Measurements from ENCODE around the gene CENPH.
"Not testable (repeated sequence)": the region's sequence is repeated elsewhere in the genome, so short reads cannot be mapped to it uniquely, and the experiment has no call there.

Gene CENPH

DNA sequence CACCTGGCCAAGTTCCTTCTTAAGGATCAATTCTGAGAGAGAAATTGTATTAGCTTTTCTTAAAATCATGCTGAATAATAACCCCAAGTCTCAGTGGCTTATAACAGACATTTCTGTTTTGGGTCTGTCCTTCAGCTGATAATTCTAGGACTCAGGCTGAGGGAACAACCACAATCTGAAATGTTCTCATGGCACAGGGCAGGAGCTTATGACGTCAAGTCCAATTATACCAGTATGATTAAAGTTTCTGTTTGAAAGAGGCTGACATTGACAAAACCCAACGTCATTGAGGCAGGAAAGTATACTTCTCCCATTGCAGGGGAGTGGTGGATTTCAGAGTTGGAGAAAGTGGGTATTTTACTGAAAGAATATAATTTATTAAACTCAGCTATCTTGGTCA is 21.8 kb downstream of the CENPH start:
- DNase-seq = no peak

DNA sequence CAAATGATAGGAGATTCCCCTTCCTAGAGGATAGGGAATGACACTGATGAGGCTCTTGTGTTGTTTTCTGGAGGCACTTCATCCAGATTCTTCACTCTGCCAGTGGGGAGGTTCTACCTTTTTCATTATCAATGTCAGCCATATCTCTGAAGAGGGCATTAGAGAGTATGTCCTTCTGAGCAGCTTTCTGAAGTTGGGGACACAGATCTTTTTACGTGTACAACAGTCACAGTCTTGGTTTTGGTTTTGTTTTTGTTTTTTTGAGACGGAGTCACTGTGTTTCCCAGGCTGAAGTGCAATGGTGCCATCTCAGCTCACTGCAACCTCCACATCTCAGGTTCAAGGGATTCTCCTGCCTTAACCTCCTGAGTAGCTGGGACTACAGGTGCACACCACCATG is 22.6 kb downstream of the CENPH start:
- DNase-seq = no peak

DNA sequence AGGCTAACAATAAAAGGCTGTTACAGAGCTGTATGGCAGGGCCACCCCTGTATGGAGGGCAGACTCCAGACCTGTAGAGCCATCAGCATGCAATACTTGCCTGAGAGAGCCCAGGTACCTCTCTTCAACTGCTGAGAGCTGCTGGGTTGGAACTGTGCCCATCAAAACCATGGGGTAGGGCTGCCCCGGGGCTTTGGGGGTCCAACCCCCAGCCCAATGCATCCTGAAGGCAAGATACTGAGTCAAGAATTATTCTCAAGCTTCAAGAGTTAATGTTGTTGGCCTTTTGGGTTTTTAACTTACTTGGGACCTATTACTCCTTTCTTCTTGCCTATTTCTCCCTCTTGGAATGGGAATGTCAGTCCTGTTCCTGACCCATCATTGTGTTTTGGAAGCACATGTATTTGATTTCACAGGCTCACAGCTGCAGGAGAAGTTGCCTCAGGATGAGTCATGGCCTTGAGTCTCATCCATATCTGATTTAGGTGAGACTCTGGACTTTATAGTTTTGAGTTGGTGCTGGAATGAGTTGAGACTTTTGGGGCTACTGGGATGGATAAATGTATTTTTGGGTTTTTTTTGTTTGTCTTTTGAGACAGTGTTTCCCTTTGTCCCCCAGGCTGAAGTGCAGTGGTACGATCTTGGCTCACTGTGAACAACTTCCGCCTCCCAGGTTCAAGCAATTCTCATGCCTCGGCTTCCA is 24.3 kb downstream of the CENPH start:
- no peak for DNase-seq

DNA sequence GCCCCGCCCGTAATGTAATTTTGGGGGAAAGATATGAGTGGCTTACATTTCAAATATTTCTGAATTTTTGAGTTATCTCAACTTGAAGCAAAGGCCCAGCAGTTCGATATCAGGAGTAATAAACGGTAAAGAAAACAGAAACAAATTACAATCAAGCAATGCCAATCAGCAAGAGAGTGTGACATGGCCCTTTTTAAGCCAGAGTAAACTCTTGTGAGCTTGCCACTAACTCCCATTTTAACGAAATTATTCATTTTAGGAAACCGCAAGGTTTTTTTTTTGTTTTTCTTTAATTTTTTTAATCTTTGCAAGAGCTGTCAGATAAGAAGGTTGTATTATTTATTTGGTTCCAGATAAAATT is 27.7 kb downstream of the CENPH start:
- DNase-seq = no peak

DNA sequence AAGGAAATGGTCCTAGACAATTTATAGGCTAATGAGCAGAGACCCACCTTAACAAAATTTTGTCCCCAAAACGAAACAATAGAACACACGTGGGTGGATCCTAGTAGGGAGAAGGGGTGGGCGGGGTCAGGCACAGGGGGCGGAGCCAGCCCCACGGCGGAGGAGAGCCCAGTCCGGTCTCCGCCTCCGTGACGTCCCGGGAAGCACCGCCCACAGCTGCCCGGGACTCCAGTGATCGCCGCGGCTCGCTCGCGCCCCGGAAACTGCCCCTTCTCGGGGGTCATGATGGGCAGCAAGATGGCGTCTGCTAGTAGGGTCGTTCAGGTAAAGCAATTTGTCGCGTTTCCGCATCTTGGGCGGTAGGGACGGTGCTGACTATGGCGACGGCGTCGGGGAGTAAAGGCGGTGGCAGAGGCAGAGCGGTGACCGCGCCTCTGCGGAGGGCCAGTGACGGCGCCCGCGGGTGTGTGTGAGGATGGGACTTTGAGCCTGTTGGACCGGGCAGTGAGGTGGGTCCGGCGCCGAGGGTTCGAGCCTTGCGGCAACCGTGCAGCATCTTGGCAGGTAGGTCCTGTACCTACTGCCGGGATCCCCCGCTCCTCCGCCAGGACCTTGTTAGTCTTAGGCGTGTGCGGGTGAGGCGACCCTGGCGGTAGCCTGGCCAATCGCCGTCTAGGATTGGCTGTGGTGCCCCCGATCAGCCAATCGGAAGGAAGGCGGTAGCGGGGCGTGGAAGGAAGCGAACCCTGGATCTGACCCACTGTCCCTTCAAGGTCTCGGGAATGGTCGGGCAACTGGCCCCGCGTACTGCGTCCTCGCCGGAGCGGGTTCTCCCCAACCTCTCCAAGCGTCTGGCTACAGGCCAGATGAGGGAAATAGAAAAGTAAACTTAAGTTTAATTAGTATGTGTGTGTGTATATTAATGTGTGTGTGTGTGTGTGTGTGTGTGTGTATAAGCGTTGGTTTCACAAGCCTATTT is 28.5 kb downstream of the CENPH start:
- peak; percentile 97 for DNase-seq

DNA sequence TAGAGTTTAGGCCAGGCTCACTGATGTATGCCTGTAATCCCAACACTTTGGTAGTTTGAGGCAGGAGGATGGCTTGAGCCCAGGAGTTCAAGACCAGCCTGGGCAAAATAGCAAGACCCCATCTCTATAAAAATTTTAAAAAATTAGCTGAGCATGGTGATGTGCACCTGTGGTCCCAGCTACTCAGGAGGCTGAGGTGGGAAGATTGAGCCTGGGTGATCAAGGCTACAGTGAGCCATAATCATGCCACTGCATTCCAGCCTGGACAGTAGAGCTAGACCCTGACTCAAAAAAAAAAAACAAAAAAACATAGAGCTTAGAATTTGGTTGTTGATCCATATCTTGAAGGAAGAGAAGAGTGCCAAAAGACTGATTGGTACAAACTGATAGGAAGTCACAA is 30.6 kb downstream of the CENPH start:
- no peak for DNase-seq

DNA sequence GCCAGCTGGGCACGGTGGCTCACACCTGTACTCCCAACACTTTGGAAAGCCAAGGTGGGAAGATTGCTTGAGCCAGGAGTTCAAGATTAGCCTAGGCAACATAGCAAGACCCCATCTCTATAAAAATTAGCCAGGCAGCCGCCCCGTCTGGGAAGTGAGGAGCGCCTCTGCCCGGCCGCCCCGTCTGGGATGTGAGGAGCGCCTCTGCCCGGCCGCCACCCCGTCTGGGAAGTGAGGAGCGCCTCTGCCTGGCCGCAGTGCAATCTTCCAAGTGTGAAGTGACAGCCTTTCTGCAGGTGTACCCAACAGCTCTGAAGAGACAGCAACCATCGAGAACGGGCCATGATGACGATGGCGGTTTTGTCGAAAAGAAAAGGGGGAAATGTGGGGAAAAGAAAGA is 31.0 kb downstream of the CENPH start:
- not testable (repeated sequence) for DNase-seq

DNA sequence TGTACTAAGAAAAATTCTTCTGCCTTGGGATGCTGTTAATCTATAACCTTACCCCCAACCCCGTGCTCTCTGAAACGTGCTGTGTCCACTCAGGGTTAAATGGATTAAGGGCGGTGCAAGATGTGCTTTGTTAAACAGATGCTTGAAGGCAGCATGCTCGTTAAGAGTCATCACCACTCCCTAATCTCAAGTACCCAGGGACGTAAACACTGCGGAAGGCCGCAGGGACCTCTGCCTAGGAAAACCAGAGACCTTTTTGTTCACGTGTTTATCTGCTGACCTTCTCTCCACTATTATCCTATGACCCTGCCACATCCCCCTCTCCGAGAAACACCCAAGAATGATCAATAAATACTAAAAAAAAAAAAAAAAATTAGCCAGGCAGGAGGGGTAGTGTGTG is 31.4 kb downstream of the CENPH start:
- not testable (repeated sequence) for DNase-seq

DNA sequence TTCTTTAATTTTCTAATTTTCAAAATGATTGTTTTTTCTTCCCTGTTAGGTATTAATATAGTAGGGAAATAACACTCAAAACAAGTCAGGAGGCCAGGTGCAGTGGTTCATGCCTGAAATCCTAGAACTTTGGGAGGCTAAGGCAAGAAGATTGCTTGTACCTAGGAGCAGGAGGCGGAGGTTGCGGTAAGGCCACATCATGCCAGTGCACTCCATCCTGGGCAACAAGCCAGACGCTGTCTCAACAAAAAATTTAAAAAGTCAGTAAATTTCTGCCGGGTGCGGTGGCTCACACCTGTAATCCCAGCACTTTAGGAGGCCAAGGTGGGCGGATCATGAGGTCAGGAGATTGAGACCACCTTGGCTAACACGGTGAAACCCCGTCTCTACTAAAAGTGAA is 35.1 kb downstream of the CENPH start:
- no peak for DNase-seq

DNA sequence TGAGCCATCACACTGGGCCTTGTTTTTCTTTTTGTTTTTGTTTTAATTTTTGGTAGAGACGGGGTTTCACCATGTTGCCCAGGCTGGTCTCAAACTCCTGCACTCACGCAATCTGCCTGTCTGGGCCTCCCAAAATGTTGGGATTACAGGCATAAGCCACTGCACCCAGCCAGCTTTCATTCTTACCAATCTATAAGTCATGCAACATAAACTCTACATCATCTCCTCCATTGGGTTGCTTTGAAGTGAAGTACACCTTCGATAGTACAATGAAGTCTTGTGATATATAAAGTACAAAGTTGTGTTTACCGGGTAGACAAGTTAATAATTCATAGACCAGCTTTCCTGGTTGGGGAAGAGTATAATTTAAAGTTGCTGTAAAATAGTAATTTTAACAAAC is 36.5 kb downstream of the CENPH start:
- no peak for DNase-seq

DNA sequence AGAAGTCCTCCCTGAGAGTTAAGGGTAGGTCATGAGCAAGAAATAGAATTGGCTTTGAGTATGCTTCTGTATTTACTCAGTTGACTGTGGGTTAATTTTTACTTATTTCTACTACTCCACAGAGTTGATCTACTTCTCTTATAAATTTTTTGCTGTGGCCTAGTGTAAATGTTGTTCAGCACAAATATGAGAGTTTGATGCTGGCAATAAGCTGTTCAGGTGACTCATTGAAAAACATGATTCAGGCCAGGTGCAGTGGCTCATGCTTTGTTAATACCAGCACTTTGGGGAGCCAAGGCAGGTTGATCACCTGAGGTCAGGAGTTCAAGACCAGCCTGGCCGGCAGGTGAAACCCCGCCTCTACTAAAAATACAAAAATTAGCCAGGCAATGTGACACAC is 40.8 kb downstream of the CENPH start:
- no peak for DNase-seq

DNA sequence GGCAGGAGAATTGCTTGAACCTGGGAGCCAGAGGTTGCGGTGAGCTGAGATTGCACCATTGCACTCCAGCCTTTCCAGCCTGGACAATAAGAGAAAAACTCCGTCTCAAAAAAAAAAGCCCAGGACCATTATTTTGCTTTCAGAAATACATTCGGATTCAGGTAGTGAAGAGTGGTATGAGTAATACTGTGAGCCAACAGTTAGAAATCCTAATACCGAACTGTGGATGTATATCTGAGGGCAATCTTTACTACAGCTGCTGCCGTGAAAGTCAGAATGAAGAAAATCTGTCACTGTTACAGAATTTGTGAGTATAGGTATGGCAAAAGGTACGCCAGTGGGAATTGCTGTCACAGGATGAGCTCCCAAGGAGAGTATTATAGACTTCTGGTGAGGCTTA is 41.9 kb downstream of the CENPH start:
- DNase-seq = no peak

DNA sequence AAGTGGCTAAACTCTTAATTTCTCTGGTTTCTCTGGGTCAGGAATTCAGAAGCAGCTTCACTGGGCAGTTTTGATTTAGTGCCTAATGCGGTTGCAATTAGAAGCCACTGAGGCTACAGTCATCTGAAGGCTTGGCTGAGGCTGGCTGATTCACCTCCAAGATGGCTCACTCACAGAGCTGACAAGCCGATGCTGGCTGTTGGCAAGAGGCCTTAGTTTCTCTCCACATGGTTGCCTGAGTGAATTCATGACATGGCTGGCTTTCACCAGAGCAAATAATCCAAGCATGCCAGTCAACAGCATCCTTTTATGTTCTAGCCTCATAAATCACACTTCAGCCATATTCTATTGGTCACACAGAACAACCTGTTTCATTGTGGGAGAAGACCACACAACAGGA is 42.5 kb downstream of the CENPH start:
- no peak for DNase-seq

DNA sequence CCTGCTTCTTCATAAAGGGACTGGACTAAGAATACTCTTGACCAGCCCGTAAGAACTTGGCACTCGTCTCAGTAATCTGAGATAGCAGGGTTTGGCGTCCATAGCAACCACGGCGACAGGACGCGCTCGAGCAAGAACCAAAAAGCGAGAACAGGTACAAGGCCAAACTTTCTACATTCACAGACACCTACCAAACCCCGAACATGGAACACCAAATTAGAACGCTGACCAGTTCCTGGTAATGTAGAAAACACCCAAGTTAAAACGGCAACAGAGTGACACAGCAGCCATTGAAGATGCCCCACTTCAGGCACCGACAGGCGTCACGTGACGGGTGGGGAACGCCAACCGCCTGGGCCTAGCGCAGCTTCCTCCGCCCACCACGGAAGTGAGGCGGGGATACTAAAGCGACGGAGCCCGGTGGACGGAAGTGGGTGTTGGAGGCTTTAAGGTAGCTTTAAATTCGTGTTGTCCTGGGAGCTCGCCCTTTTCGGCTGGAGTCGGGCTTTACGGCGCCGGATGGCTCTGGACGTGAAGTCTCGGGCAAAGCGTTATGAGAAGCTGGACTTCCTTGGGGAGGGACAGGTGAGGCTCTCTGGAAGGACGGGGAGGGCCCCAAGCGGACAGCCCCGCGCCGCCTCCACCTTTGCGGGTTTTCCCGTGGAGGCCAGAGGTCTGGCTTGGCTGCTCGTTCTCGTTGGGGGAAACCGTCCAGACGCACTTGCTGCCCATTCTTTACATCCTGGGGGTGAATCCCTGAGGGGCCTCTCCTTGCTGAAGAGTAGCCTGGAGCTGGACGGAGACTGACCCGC is 45.3 kb downstream of the CENPH start, which contains the start of gene CDK7:
TSS of gene CDK7 (plus strand) at position 430 of the 812 bp plus-strand sequence. CDS start at position 520, 90 bp downstream.
- DNase-seq = peak; percentile 97

DNA sequence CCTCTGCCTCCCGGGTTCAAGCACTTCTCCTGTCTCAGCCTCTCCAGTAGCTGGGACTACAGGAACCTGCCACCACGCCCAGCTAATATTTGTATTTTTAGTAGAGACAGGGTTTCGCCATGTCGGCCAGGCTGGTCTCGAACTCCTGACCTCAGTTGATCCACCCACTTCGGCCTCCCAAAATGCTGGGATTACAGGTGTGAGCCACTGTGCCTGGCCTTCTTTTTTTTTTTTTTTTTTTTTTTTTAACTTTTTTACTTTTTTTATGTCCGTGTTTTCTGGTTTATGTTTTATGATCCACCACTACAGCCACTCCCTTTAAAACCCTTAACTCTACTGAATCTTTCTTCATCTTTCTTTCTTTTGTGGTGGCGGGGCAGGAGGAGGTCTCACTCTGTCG is 47.4 kb downstream of the CENPH start:
- not testable (repeated sequence) for DNase-seq

DNA sequence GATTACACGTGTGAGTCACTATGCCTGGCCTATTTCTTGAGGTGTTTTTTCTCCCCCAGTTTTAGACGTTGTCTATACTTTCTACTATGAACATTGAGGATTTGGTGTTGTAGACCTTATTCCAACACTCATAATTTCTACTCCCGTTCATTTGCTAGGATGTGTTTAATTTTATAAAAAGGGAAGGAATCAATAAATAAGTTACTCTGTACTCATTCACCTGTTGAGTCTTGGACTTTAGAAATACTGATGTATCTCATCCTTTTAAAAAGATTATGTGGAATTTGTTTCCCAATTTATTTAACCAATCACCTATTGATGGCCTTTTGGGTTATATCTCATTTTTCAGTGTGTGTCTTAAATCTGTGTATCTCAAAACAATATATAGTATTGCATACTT is 48.5 kb downstream of the CENPH start:
- DNase-seq = no peak

DNA sequence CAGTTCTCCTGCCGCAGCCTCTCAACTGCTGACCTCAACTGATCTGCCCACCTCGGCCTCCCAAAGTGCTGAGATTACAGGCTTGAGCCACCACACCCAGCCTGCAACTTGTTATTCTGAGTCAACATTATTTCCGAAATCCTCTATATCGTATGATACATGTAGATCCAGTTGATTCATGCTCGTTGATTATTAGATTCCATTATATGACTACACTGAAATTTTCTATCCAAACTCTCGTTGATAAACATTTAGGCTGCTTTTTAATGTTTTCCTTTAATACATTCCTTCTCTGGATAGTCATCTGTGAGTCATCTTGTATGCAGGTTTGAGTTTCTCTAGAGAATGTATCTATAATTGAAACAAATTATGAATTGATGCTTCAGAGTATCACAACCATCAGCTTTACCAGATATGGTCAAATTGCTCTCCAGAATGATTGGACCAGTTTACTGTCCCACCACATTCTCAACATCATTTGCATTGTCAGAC is 49.4 kb downstream of the CENPH start:
- no peak for DNase-seq

DNA sequence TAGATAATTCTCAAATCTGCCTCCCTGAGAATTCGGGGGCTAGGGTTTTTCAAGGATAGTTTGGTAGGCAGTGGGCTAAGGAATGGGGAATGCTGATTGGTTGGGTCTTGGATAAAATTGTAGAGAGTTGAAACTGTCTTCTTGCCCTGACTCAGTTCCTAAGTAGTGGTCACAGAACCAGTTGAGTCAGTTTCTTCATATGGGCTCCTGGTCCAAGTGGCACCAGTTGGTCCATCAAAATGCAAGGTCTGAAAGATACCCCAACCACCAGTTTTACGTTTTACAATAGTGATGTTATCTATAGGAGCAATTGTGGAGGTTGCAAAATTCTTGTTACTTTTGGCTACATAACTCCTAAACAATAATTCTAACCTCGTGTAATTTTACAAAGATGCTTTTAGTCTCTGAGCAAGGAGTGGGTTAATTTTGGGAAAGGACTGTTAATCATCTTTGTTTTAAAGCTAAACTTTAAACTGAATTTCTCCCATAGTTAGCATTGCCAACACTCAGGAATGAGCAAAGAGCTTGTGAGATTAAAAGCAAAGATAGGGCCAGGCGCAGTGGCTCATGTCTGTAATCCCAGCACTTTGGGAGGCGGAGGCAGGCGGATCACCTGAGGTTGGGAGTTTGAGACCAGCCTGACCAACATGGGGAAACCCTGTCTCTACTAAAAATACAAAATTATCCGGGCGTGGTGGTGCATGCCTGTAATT is 53.0 kb downstream of the CENPH start:
- peak; percentile 59 for DNase-seq

DNA sequence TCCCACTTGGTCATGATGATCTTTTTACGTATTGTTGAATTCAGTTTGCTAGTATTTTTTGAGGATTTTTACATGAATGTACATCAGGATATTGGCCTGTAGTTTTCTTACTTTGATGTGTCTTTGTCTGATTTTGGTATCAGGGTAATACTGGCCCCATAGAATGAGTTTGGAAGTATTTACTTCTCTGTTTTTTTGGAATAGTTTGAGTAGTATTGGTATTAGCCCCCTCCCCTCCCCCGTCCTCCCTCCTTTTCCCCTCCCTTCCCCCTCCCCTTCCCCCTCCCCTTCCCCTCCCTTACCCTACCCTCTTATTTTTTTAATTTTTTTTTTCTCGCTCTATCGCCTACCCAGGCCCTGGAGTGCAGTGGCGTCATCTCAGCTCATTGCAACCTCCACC is 55.6 kb downstream of the CENPH start:
- no peak for DNase-seq

DNA sequence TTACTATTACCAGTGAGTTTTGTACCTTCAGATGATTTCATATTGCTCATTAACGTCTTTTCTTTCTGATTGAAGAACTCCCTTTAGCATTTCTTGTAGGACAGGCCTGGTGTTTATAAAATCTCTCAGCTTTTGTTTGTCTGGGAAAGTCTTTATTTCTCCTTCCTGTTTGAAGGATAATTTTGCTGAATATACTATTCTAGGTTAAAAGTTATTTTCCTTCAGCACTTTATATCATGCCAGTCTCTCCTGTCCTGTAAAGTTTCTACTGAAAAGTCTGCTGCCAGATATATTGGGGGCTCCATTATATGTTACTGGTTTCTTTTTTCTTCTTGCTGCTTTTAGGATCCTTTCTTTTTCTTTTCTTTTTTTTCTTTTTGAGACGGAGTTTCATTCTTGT is 58.6 kb downstream of the CENPH start:
- DNase-seq = no peak

DNA sequence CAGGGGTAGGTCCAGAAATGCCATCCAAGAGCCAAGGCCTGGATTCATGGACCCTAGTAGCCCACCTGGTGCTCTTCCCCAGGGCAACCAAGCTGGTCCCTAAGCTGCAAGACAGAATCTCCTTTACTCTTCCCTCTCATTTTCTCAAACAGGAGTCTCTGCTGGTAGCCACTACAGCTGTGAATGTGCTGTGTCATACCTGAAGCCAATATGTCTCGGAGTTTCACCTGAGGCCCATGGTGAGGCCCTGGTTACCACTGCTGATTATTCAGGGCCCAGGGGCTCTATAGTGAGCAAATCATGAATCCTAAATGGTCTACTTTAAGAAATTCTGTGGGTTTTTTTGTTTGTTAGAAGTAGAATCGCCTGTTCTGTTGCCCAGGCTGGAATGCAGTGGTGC is 61.2 kb downstream of the CENPH start:
- DNase-seq = peak; percentile 58

DNA sequence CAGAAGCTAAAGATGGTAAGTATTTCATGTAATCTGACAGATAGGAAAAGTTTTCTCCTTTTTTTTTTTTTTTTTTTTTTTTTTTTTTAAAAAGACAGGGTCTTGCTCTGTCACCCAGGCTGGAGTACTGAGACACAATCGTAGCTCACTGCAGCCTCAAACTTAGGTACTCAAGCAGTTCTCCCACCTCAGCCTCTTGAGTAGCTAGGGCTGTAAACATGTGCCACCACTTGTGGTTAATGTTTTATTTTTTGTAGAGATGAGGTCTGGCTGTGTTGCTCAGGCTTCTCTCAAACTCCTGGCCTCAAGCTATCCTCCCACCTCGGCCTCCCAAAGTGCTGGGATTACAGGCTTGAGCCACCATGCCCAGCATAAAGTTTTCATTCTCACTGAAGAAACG is 63.1 kb downstream of the CENPH start:
- DNase-seq = no peak

Data from islet precursor cell (in vitro differentiated cells).